Measurements from ENCODE around the gene GRIK1. TPM values are rescaled to one million over a fixed set of nuclear protein-coding genes. Genes with fewer than 3 reads are reported as not detected.

Gene GRIK1
- total RNA-seq, 1 experiment from 2014 or later: not detected

DNA sequence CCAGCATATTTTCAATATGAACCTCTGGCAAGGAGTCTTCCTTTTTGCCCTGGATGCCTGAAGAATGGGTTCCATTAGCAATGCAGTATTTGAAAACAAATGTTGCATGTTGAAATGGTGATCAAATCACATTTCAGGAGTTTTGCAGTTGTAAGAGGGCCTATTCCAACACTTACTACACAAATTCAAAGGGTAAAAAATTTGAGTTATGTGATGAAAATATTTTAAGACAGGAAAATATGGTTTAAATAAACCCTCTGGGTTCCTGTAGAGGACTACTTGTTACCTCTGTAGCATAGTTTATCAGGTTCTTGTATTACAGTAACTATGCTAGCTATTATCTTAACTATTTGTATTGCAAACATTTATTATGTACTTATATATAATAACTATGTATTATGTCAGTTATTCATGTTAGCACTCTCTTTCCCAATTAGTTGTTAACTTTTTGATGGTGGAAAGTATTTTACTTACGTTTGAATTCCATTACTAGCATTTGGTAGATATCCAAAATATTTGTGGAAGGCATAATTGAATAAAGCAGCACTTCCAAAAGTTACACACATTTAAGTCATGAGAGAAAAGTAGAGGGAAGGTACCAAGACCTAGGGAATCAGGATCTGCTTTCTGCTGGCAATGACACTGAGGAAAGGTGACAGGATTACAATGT lies 312.9 kb downstream of the GRIK1 start:
- Histone ChIP-seq H3K27me3 (ENCODE audit: low read length) (no peaks in the 10 kb centered on the region), H3K4me3 (ENCODE audit: low read length) (no peak overlapping the region), H3K27ac (ENCODE audit: low read length) (no peak overlapping the region), H3K4me1 (ENCODE audit: low read length) (peaks cover 14% of the 10 kb centered on the region), H3K9ac (ENCODE audit: low read length) (no peak overlapping the region), H3K4me2 (ENCODE audit: low read depth, low read length, poor library complexity, severe bottlenecking) (no peak overlapping the region), H2AFZ (ENCODE audit: low read length) (no peak overlapping the region), H4K20me1 (ENCODE audit: insufficient read depth, low read depth, low read length) (no peaks in the 10 kb centered on the region), H3K79me2 (ENCODE audit: low read length) (no peaks in the 10 kb centered on the region), H3K9me3 (ENCODE audit: low read length) (no peaks in the 10 kb centered on the region), H3K9me2 (replicated peaks; ENCODE audit: insufficient read depth, low read length) (no peaks in the 10 kb centered on the region), H3K36me3 (ENCODE audit: insufficient read depth, low read length) (no peaks in the 10 kb centered on the region)
- no peak for DNase-seq

DNA sequence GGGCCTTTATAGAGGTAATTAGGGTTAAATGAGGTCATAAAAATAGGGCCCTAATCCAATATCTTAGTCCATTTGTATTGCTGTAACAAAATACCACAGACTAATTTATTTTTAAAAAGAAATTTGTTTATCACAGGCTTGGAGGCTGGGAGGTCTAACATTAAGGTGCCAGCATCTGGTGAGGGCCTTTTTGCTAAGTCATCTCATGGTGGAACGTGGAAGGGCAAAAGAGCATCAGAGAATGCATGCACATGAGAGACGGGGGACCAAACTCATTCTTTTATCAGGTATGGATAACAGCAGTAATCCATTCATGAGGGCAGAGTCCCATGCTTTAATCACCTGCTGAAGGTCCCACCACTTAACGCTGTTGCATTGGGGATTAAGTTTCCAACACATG lies 313.8 kb downstream of the GRIK1 start:
- H3K36me3 ChIP-seq (ENCODE audit: insufficient read depth, low read length): no peaks in the 10 kb centered on the region
- H3K27me3 ChIP-seq (ENCODE audit: low read length): no peaks in the 10 kb centered on the region
- H3K4me3 ChIP-seq (ENCODE audit: low read length): no peak overlapping the region
- H3K4me2 ChIP-seq (ENCODE audit: low read depth, low read length, poor library complexity, severe bottlenecking): no peak overlapping the region
- DNase-seq: no peak
- H2AFZ ChIP-seq (ENCODE audit: low read length): no peak overlapping the region
- no peak overlapping the region for H3K27ac ChIP-seq (ENCODE audit: low read length)
- H3K9me3 ChIP-seq (ENCODE audit: low read length): no peaks in the 10 kb centered on the region
- no peaks in the 10 kb centered on the region for H4K20me1 ChIP-seq (ENCODE audit: insufficient read depth, low read depth, low read length)
- peaks cover 14% of the 10 kb centered on the region for H3K4me1 ChIP-seq (ENCODE audit: low read length)
- no peak overlapping the region for H3K9ac ChIP-seq (ENCODE audit: low read length)
- H3K79me2 ChIP-seq (ENCODE audit: low read length): no peaks in the 10 kb centered on the region
- no peaks in the 10 kb centered on the region for H3K9me2 ChIP-seq (replicated peaks; ENCODE audit: insufficient read depth, low read length)

DNA sequence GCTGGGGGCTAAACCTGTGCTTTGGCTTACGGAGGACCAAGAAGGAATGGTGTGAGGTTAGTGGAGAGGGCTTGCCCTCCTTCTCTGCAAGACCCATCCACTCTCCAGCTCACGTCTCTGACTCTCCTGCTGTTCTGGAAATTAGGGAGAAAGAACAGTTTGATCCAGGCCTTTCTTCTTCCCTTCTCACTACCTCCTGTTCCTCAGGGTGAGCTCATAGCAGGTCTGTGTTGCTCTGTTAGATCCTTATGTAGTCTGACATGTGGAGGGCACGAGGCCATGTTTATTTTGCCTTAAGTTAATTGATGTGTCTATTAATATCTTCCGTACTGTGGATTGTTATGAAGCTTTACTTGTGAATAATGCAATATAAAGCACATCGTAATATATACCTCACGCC lies 315.0 kb downstream of the GRIK1 start:
- DNase-seq: no peak
- Histone ChIP-seq H3K4me3 (ENCODE audit: low read length) (no peak overlapping the region), H3K79me2 (ENCODE audit: low read length) (no peaks in the 10 kb centered on the region), H3K9me3 (ENCODE audit: low read length) (no peaks in the 10 kb centered on the region), H2AFZ (ENCODE audit: low read length) (no peak overlapping the region), H3K4me2 (ENCODE audit: low read depth, low read length, poor library complexity, severe bottlenecking) (no peak overlapping the region), H3K4me1 (ENCODE audit: low read length) (peaks cover 14% of the 10 kb centered on the region), H4K20me1 (ENCODE audit: insufficient read depth, low read depth, low read length) (no peaks in the 10 kb centered on the region), H3K9ac (ENCODE audit: low read length) (no peak overlapping the region), H3K27me3 (ENCODE audit: low read length) (no peaks in the 10 kb centered on the region), H3K27ac (ENCODE audit: low read length) (no peak overlapping the region), H3K9me2 (replicated peaks; ENCODE audit: insufficient read depth, low read length) (no peaks in the 10 kb centered on the region), H3K36me3 (ENCODE audit: insufficient read depth, low read length) (no peaks in the 10 kb centered on the region)

DNA sequence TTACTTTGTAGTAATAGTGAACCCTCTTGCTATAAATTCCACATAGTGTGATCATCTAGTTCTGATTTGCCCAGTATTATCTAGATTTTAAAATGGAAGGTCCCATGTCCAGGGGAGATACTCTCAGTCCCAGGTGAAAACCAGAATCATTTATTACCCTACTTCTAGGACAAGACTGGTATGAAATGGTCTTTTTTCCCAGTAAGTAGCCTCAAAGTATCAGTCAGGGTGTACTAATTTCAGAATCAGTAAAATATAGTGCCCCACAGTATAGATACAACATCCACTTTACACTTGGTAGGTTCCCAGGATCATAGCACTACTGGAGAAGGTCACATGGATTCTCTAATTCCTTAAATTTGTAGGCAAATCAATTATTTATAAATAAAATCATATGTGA lies 318.3 kb downstream of the GRIK1 start:
- no peak overlapping the region for H3K4me2 ChIP-seq (ENCODE audit: low read depth, low read length, poor library complexity, severe bottlenecking)
- H3K27ac ChIP-seq (ENCODE audit: low read length): no peak overlapping the region
- H2AFZ ChIP-seq (ENCODE audit: low read length): no peak overlapping the region
- peaks cover 12% of the 10 kb centered on the region for H3K4me1 ChIP-seq (ENCODE audit: low read length)
- H4K20me1 ChIP-seq (ENCODE audit: insufficient read depth, low read depth, low read length): no peaks in the 10 kb centered on the region
- H3K9me3 ChIP-seq (ENCODE audit: low read length): no peaks in the 10 kb centered on the region
- DNase-seq: no peak
- no peaks in the 10 kb centered on the region for H3K36me3 ChIP-seq (ENCODE audit: insufficient read depth, low read length)
- H3K9me2 ChIP-seq (replicated peaks; ENCODE audit: insufficient read depth, low read length): no peaks in the 10 kb centered on the region
- H3K9ac ChIP-seq (ENCODE audit: low read length): no peak overlapping the region
- no peaks in the 10 kb centered on the region for H3K27me3 ChIP-seq (ENCODE audit: low read length)
- H3K79me2 ChIP-seq (ENCODE audit: low read length): no peaks in the 10 kb centered on the region
- H3K4me3 ChIP-seq (ENCODE audit: low read length): no peak overlapping the region

DNA sequence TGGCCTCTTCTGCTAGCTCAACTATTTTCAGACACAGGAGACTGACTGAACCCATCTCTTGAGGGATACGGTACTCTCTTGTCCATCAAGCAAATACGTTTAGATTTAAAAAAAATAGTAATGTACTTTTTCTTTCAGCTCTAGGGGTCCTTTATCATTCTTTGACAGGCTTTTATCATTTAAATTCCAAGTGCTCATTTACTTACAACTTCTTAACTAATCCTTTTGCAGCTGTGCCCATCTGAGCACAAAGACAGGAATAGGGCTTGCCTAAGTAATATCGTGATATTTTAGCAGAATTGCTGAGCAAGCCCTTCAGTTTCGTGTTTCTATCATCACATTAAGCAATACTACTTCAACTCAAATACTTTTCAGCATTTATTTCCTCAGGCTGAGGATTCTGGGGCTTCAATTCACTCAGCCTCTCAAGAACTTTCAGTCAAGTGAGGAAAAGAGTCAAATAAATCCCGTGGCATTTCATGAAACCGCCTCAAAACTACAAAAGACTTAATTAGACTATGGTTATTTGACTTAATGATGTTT lies 323.5 kb downstream of the GRIK1 start:
- no peak for DNase-seq
- Histone ChIP-seq H3K27me3 (ENCODE audit: low read length) (no peaks in the 10 kb centered on the region), H3K27ac (ENCODE audit: low read length) (no peak overlapping the region), H3K79me2 (ENCODE audit: low read length) (no peaks in the 10 kb centered on the region), H3K9ac (ENCODE audit: low read length) (no peak overlapping the region), H3K4me2 (ENCODE audit: low read depth, low read length, poor library complexity, severe bottlenecking) (no peak overlapping the region), H3K9me3 (ENCODE audit: low read length) (no peaks in the 10 kb centered on the region), H4K20me1 (ENCODE audit: insufficient read depth, low read depth, low read length) (no peaks in the 10 kb centered on the region), H3K36me3 (ENCODE audit: insufficient read depth, low read length) (no peaks in the 10 kb centered on the region), H3K4me1 (ENCODE audit: low read length) (peaks cover 8% of the 10 kb centered on the region), H2AFZ (ENCODE audit: low read length) (no peak overlapping the region), H3K9me2 (replicated peaks; ENCODE audit: insufficient read depth, low read length) (no peaks in the 10 kb centered on the region), H3K4me3 (ENCODE audit: low read length) (no peak overlapping the region)

GRCh38 chr21:29613877-29614276 lies 325.9 kb downstream of the GRIK1 start:
- Histone ChIP-seq H2AFZ (ENCODE audit: low read length) (no peak overlapping the region), H3K27me3 (ENCODE audit: low read length) (no peaks in the 10 kb centered on the region), H3K9me2 (replicated peaks; ENCODE audit: insufficient read depth, low read length) (no peaks in the 10 kb centered on the region), H3K4me3 (ENCODE audit: low read length) (no peak overlapping the region), H3K9ac (ENCODE audit: low read length) (no peak overlapping the region), H3K9me3 (ENCODE audit: low read length) (no peaks in the 10 kb centered on the region), H3K36me3 (ENCODE audit: insufficient read depth, low read length) (no peaks in the 10 kb centered on the region), H3K4me2 (ENCODE audit: low read depth, low read length, poor library complexity, severe bottlenecking) (no peak overlapping the region), H3K79me2 (ENCODE audit: low read length) (no peaks in the 10 kb centered on the region), H3K4me1 (ENCODE audit: low read length) (peaks cover 8% of the 10 kb centered on the region), H3K27ac (ENCODE audit: low read length) (no peak overlapping the region), H4K20me1 (ENCODE audit: insufficient read depth, low read depth, low read length) (no peaks in the 10 kb centered on the region)
- no peak for DNase-seq

- no peaks in the 10 kb centered on the region for H3K36me3 ChIP-seq (ENCODE audit: insufficient read depth, low read length)
- H3K9ac ChIP-seq (ENCODE audit: low read length): no peak overlapping the region
- H3K4me2 ChIP-seq (ENCODE audit: low read depth, low read length, poor library complexity, severe bottlenecking): no peak overlapping the region
- no peaks in the 10 kb centered on the region for H4K20me1 ChIP-seq (ENCODE audit: insufficient read depth, low read depth, low read length)
- no peaks in the 10 kb centered on the region for H3K27me3 ChIP-seq (ENCODE audit: low read length)
- H3K9me2 ChIP-seq (replicated peaks; ENCODE audit: insufficient read depth, low read length): no peaks in the 10 kb centered on the region
- no peaks in the 10 kb centered on the region for H3K9me3 ChIP-seq (ENCODE audit: low read length)
- H3K4me3 ChIP-seq (ENCODE audit: low read length): no peak overlapping the region
- no peak overlapping the region for H3K27ac ChIP-seq (ENCODE audit: low read length)
- peaks cover 8% of the 10 kb centered on the region for H3K4me1 ChIP-seq (ENCODE audit: low read length)
- no peak for DNase-seq
- H2AFZ ChIP-seq (ENCODE audit: low read length): no peak overlapping the region
- no peaks in the 10 kb centered on the region for H3K79me2 ChIP-seq (ENCODE audit: low read length)
Measured at GRCh38 chr21:29613021-29613420, 326.8 kb downstream of the GRIK1 start.

DNA sequence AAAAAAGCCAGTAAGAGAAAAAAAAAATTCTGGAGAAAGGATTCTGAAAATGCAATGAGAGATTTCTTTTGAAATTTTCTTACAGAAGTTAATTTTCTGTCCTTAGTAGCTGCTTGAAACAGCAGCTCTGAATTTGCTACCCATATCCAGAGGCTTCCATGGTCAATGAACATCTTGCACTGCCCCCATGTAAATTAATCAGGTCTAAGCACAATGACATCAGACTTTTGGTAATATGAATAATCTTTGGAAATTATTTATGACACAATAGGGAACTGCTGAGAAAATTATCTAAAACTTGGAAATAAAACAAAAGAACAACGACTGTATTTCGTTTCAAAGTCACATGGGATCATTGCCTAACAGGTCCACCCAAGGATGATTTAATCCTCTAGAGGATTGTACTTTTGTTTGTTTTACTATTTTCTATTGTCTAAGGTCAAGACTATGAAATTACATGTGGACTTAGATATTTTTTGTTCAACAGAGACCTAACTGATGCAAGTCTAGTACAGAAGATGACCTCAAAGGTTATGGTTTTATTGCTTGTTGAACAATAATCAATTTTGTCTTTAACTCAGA lies 328.9 kb downstream of the GRIK1 start:
- Histone ChIP-seq H2AFZ (ENCODE audit: low read length) (no peak overlapping the region), H3K4me2 (ENCODE audit: low read depth, low read length, poor library complexity, severe bottlenecking) (no peak overlapping the region), H3K9me2 (replicated peaks; ENCODE audit: insufficient read depth, low read length) (no peaks in the 10 kb centered on the region), H3K9me3 (ENCODE audit: low read length) (no peaks in the 10 kb centered on the region), H3K27me3 (ENCODE audit: low read length) (no peaks in the 10 kb centered on the region), H3K27ac (ENCODE audit: low read length) (no peak overlapping the region), H3K4me3 (ENCODE audit: low read length) (no peak overlapping the region), H3K36me3 (ENCODE audit: insufficient read depth, low read length) (no peaks in the 10 kb centered on the region), H4K20me1 (ENCODE audit: insufficient read depth, low read depth, low read length) (no peaks in the 10 kb centered on the region), H3K9ac (ENCODE audit: low read length) (no peak overlapping the region), H3K4me1 (ENCODE audit: low read length) (peaks cover 2% of the 10 kb centered on the region; the same call in 1 of the 2 replicates), H3K79me2 (ENCODE audit: low read length) (no peaks in the 10 kb centered on the region)
- DNase-seq: no peak

Measured in Karpas-422 (cell line).